NCI-H524 treated with DMSO at 0.1 percent for 48 hours (cell line): ENCODE measurements around the gene PPFIBP1.
A peak's percentile ranks its signal among the peaks of the same experiment; 100 is the strongest.
"Not testable (repeated sequence)": the region's sequence is repeated elsewhere in the genome, so short reads cannot be mapped to it uniquely, and the experiment has no call there.

ENCODE experiments used
- DNase-seq: peaks from one replicate; lab custom pipeline; 2025; lab: John Stamatoyannopoulos, UW

The PPFIBP1 gene

DNA sequence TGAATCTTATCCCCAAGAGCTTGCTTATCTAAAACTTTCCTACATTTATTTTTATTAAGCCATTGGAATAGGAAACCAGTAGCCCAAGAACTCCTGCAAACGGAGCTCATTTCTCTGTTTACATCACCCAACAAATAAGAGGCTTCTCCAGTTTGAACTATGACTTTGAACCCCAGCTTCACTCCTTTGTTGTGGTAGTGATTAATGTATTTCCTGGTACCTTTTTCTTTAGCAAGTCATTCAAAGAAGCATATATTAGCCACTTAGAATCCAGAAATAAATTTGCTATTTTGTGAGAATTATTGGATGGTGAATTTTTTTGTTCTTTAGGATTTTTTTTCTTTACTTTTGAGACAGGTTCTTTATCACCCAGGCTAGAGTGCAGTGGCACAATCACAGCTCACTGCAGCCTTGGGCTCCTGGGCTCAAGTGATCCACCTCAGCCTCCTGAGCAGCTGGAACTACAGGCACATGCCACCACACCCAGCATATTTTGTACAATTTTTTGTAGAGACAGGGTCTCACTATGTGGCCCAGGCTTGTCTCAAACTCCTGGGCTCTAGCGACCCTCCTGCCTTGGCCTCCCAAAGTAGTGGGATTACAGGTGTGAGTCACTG, 104.0 kb downstream of the PPFIBP1 start:
- not testable (repeated sequence) for DNase-seq

DNA sequence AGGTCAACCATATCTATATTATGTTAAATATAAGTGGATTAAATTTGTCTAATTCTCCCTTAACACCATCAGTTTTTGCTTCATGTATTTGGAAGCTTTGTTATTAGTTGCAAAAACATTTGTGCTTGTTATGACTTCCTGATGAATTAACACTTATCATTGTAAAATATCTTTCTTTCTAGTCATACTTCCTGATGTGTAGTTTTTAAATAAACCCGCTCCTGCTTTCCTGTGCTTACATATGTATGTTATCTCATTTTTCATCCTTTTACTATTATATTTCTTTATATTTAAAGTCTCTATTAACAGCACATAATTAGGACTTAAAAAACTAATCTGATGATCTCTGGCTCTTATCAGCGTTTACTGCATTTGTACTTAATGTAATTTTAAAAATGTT, 106.2 kb downstream of the PPFIBP1 start:
- DNase-seq, result not testable (repeated sequence)

DNA sequence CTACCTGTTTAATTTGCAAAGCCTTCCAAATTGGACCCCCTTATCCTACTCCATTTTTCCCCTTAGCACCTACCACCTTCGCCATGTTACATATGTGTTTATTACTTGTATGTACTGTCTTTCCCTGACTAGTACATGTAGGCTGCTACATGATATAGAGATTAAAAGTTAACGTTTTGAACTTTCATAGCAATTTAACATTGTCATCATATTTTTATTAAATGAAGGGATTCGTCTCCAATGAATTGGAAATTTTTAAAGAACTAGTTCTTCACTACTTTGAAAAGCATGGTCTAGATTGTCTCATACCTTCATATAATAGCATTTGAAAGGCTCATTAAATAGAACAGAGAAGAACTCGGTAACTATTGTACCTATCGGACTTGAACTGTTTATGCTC, 107.4 kb downstream of the PPFIBP1 start:
- no peak for DNase-seq

DNA sequence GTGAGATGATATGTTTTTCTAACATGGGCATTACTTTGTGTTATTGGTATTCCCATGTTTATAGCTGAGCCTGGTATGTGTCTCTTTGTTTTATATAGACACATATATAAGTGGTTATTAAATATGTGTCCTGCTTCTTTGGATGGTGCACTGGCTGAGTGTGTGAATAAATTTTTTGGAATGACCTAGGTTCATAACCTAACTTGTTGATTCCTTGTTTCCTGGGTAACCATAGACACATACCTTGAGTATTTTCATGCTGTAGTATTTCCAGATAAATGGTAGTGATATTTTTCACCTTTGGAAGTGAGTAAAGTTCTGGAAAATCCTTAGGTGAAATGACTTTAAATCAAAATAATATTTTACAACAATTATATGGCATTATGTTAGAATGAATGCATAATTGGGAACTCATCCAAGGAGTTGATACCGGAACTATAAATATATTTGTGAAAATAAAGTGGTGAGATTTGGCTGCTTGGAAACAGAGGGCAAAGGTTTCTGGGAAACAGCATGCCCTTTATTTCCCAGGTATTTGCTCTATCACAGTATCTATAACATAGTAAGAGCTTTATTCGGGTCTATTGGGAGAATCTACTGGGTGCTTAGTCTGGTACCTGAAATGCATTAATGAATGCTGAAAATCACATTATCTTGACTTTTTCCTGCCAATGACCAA, 107.9 kb downstream of the PPFIBP1 start:
- DNase-seq, result no peak

DNA sequence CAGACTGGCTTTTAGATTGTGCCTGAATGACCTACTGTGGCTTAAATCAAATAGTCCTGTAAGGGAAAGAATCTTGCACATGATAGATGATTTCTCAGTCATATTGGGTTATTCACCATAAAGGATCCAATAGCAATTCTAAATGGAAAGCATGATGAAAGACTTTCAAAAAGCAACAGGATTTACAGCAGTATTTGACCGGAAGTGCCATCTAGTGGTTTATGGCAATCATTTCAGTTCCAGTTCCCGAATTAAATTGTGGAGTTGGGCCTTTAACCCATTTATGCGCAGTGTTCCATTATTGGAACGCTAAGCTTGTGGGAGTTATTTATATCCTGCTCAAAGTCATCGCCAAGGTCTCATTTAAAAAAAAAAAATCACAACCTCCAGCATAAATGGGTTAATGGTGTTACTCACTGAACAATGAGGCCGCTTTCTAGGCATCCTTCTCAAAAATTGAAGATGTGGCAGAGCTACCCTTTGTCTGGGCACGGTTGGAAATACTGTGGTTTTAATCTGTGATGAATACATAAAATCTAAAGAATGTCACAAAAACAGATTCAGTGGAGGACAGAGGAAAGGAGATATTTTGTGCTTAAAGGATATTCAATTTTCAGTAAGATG, 111.5 kb downstream of the PPFIBP1 start:
- peak; percentile 4 for DNase-seq

DNA sequence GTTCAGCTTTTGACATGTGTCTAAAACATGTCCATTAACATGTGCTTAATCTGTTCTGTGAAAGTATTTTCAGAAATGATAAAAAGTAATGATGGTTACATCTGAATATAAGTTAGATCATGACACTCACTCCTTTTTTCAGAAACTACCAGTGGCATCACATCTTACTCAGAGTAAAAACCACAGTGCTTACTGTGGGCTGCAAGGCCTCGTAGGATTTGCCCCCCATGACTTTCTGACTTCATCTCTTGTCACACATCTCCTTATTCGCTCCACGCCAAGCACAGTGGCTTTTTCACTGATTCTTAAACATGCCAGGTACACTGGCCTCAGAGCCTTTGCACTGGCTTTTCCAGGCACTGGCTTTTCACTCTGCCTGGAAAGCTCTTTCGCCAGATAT, 112.6 kb downstream of the PPFIBP1 start:
- not testable (repeated sequence) for DNase-seq

DNA sequence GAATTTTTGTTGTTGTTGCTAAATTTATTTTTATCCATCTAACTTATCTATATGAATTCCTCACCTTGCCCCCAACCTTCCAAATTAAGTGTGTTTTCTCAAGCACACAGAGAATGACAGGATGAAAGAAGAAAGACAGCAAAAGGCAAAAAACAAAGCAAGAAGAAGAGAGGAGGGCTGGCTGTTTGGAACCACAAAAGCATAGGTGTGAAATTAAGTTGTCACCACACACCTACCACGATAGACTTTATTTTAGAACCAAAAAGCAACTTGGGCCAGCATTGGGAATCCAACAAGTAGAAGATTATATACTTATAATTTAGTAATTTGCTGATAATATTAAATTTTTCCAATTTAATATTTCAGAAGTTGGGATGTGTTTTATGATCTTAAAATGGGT, 113.5 kb downstream of the PPFIBP1 start:
- no peak for DNase-seq

DNA sequence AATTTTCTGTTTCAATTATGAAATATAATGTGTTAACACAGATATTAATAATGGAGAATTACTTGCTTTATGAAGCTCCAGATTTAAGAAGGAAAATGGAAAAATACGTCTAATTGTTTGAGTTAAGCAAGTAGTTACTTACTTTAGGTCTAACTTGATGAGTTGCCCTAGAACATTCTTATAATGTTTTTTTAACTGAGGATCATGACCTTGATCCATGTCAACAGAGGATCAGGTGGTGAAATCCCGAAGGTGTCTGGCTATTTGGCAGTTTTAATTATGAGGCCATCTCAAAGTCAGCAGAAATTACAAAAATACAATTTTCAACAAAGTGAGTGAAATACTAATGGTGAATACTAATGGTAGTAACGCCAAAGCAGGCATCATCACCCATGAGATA, 115.3 kb downstream of the PPFIBP1 start:
- no peak for DNase-seq

DNA sequence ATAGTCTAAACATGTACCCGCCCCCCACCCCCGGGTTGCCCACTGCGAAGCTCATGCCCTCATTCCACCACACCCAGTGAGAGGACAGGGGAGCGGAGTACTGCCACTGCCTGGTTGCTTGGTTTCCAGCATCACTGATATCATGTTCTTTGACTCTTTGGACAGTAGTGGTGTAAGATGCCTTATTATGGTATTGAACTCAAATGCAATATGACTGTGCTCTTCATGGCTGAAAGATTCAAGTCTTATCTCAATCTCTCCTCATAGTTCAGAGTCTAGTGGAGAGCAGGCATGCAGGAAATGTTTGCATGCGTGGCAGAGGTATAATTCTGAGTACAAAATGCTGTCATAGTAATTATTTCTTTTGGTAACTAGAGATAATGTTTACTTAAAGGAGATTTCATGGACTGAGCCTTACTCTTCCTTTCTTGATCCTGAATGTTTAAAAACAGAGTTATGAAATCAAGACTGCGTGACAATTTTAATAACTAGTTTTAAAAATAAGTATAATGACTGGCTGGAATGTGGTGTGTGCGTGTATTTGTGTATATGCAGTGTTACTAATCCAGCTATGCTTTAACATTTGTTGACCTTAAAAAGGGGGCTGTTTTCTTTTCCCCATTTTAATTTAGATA, 116.7 kb downstream of the PPFIBP1 start:
- not testable (repeated sequence) for DNase-seq

DNA sequence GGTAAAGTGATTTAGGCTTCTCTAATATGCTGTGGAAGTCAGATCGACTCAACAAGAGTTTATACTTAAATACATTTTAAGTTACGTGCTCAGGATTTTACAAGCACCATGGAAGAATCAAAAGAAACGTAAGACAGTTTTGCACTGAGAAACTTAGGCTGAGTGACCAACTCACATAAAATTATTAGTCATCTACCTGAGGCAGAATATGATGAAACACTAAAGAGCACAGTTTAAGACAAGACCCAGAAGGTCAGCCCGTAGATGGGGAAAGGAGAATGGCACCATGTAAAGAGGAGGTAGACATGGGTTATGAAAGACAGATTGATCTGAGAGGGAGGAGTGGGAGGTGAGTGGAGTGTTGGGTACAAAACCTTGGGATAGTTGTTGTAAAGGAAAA, 118.4 kb downstream of the PPFIBP1 start:
- DNase-seq, result not testable (repeated sequence)

DNA sequence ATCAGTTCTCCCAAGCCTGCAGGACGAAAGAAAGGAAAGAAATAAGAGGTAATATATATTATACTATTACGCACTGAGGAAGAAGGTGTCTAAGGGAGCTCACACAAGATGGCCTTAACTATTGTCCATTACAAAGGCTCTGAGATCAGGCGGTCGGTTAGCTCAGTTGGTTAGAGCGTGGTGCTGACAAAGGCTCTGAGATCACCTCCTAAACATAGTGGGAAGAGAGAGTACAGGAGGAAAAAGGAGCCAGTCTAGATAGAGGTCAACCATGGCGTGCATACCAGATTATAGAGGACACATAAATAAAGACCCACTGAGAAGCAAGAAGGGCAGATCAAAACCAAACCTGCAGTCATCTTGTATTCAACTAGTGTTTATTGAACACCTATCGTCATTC, 118.9 kb downstream of the PPFIBP1 start:
- not testable (repeated sequence) for DNase-seq

DNA sequence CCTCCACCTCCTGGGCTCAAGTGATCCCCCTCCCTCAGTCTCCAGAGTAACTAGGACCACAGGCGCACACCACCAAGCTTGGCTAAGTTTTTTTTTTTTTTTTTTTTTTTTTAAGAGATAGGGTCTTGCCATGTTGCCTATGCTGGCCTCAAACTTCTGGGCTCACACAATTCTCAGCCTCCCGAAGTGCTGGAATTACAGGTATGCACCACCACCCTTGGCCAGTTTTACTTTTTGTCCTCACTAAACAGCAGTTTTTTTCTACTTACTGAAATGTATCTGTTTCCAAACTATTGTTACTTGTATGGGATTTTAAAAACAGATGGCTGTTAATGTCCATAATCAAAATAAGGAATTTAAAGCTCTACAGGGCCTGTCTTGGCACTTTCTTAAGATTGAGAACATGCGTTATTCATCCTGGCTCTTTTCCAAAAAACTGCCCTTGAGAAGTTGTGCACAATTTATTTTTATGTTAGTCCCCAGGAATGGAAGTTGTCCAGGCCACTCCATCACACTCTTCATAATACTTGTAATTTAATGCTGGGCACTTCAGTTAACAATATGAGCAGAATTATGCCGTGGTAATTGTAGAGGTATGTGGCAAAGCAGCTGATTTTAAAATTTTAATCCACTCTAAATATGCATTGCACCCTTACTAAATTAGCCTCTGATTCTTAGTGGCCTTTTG, 120.3 kb downstream of the PPFIBP1 start:
- DNase-seq, result peak; percentile 19

DNA sequence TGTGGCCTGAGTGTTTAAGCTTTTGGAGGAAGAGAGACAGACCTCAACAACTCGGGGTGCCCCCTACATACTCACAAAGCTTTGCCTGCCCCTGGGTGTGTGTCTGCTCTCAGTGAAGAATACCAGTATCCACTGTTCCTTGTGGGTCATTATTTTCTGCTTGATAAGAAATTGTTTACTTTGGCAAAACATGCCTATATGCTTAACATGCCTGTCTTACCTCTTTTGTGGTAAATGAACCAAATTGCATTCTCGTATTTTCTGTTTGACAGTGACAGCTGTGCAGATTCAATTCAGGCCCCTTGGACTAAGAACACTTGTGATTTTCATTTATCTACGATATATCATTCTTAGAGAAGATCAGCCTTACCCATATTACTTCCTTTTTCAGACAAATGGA, 121.7 kb downstream of the PPFIBP1 start:
- DNase-seq, result no peak

DNA sequence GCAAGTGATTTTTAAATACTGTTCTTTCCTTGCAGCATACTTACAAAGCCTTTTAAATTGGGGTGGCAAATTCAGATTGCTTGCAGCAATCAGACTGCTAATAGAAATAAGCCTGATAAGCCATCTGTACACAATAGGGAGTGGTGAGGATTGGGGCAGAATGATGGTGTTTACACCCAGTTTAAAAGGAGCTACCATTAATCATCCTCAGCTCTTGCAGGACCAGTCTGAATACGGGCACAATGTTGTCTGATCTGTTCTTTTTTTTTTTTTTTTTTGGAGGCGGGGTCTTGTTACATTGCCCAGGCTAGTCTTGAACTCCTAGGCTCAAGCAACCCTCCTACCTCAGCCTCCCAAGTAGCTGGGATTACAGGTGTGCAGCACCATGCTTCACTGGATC, 122.1 kb downstream of the PPFIBP1 start:
- no peak for DNase-seq

DNA sequence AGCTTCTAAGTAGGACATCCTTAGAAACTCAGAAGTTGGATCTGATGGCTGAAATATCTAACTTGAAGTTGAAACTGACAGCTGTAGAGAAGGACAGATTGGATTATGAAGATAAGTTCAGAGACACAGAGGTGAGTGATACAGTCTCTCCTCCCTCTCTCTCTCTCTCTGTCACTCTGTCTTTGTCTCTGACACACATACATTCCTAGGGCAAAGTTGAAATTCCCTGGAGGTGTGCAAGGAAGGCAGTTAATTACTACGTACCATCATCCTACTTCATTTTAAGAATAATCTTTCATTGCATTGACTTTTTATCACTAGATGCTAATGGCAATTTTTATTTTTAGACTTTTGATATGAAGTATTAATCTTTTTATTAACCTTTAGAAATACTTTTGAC, 126.0 kb downstream of the PPFIBP1 start:
- no peak for DNase-seq

DNA sequence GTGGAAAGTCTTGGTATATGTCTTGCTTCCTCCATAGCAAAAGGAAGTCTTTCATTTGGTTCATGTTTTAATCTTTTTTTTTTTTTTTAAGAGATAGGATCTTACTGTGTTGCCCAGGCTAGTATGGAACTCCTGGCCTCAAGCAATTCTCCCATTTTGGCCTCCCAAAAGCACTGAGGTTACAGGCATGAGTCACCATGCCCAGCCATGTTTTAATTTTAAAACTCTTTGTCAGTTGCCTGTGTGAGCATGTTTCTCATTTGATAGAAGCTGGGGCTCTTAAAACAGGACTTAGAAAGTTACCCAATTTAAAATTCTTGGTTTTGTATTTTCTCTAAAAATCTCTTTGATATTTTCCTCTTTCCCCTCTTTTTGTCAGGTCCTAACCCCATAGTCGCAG, 127.2 kb downstream of the PPFIBP1 start:
- DNase-seq, result no peak

DNA sequence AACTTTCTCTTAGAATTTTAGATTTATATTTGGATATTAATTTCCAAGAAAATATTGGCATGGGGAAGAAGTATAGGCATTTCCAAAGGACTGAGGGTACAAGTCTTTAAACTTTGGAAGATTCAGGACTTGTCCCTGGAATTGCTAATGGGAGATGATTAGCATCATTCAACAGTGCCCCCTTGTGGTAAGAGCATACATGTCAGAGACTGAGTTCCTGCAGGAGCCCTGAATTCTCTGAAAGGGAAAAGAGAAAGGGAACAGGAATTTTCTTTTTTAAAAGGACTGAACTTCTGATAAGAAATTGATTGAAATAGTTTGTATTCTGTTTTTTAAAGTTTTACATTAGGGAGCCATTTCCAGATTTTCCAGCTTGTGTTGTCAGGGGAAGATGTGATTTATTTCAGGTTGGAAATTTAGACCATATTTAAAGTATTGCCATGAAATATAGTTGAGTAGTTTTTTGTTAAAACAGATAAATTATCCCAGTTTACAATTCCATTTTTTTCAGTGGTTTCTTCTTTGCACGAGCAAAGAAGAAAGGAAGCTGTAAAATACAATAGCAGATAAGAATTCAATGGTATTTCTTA, 128.3 kb downstream of the PPFIBP1 start:
- peak; percentile 8 for DNase-seq

DNA sequence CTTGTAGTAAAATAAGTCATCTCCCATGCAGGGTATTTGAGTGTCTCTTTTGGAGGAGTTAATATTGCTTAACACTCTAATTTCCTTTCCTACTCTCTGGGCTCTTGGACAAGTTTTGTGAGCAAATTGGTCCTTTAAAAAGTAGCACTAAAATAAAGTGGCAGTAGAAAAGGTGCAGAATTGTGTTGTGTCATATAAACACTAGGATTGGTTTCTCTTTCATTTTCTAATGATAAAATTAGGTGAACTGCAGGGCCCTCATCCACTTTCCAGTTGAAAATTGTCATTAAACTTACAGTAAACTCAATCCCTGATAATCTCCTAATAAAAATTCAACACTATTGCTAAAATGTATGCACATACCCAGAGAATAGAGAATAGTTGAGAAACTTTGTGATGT, 129.7 kb downstream of the PPFIBP1 start:
- DNase-seq, result no peak

DNA sequence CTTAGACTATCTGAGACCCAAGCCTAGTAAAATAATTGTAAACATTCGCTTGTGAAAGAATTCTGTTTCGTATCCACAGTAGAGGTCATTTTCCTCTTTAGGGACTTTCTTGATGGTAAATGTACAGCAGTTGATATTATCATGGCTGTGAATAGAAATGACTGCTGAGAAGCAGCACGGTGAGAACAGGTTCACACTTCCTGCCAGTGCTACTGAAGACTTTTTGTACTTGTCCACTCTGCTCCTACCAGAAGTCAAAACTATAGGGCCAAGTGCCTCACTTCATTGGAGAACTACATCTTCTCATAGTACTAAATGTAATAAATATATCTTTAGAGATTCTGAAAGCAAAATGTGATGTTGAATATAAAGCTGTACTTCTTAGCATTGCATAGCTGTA, 131.5 kb downstream of the PPFIBP1 start:
- DNase-seq, result not testable (repeated sequence)

DNA sequence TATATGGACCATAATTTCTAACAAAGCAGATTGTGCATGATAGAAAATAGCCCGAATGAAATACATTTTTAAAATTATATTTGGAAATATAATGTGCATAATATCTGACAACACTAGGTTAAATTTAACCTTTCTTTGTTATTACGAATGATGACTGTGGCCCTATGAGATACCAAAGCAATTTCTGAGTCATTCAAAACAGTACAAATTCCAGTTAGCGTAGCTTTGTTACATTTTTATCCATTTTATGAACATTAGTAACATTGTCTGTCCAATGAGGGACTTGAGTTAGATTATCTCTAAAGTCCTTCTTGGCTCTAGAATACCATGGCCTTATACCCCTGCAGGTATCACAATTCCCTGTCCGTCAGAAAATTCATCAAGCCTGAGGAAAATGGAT, 133.3 kb downstream of the PPFIBP1 start:
- no peak for DNase-seq

DNA sequence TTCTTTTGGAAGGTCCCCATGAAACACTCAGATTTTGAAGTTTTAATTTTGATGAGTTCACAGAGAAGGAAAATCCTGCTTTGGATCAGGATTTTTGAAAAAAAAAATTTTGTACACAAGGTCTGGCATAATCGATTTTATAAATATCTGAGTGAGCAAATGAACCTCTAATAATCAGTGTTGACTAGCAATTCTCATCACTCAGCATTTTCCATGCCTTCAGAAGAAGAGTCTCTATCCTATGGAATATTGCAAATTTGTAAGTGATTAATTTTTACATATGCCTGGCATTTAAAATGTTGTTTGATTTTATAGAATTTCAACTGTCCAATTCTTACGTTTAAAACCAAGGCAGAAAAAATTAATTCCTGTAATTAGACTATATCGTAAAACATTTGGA, 141.7 kb downstream of the PPFIBP1 start:
- no peak for DNase-seq

DNA sequence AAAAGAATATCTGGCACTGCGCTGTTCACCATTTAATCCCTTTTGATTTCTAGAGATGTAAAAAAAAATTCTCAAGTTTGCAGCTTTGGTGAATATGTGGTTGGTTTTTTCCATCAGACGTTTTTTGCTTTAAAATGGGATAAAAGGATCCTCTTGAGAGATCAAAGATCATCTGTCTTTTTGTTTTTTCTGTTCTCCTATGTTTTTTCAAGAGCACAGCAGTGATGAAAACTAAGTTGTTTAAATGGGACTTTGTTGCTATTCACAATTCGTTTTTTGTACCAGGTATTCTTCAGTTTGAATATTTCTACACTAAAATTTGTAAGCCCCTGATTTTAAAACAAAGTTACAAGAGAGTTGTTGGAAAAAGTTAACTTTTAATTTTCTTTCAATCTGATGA, 142.5 kb downstream of the PPFIBP1 start:
- no peak for DNase-seq
